GM11168 (cell line): ENCODE data around the gene PCDH15.

Experiments used
- in situ Hi-C: fragments of 300-500 bp; cut with MboI; formaldehyde crosslinking; loops from one replicate; pipeline ENCODE4 v1.12.0; 2022; ENCODE audit warnings: low sequenced_read_pairs; ENCODE audit not compliant: unreplicated experiment

The PCDH15 gene

GRCh38 chr10:54710918-54711317 is 90.1 kb downstream of the PCDH15 start:
- in situ Hi-C loops, result no loop called here

GRCh38 chr10:54708591-54708990 is 92.4 kb downstream of the PCDH15 start:
- in situ Hi-C loops, result no loop called here

DNA sequence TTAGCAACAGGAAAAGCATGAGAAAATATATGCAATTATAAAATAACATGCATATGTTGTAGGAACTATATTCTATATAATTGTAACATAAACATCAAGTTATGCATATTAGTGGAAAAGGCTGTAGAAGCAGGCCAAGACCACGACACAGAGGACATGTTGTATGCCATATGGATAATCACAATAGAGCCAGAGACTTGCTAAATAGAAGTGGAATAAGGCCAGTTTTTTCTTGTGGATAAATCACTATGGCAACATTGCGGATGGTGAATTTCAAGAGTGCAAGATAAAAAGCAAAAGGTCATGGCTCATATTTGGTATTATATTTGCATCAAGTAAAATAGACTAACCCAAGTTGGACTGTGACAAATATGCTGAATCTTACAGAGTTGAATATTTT is 93.0 kb downstream of the PCDH15 start:
- in situ Hi-C loops, result no loop called here

DNA sequence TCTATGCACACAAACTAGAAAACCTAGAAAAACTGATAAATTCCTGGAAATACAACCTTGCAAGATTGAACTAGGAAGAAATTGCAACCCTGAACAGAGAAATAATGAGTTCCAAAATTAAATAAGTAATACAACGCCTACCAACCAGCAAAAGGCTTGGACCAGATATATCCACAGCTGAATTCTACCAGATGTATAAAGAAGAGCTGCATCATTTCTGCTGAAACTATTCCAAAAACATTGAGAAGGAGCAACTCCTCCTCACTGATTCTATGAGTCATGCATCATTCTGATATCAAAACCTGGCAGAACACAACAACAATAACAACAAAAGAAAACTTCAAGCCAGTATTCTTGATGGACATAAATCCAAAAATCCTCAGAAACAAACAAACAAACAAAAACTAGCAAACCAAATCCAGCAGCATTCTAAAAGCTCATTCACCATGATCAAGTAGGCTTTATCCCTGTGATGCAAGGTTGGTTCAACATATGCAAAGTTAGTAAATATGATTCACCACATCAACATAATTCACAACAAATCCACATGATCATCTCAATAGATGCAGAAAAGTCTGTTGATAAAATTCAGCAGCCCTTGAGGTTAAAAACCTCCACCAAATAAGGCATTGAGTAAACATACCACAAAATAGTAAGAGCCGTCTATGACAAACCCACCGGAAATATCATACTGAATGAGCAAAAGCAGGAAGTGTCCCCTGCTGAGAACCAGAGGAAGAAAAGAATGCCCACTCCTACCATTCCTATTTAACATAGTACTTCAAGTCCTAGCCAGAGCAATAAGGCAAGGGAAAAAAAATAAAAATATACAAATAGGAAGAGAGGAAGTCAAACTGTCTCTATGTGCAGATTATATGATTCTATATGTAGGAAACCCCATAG is 98.2 kb downstream of the PCDH15 start:
- in situ Hi-C loops, result no loop called here

GRCh38 chr10:54691331-54691730 is 109.7 kb downstream of the PCDH15 start:
- in situ Hi-C loops, result no loop called here

GRCh38 chr10:54682554-54682953 is 118.5 kb downstream of the PCDH15 start:
- in situ Hi-C loops, result no loop called here

DNA sequence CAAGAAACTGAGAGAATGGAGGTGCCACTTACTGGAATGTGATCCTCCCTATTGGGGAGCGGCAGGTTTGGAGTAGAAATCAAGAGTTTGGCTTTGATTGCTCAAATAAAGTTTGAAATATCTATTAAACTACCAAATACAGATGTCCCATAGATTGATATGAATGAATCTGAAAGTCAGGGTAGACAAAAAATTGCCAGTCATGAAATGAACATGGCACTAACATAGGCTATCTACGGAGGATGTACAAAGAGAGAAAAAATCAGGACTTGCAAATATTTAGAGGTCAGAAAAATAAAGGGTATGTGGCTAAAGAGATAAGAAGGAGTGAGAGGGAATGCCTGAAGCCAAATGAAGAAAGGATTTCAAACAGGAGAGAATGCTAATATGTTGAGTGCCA is 119.9 kb downstream of the PCDH15 start:
- in situ Hi-C loops, result no loop called here

DNA sequence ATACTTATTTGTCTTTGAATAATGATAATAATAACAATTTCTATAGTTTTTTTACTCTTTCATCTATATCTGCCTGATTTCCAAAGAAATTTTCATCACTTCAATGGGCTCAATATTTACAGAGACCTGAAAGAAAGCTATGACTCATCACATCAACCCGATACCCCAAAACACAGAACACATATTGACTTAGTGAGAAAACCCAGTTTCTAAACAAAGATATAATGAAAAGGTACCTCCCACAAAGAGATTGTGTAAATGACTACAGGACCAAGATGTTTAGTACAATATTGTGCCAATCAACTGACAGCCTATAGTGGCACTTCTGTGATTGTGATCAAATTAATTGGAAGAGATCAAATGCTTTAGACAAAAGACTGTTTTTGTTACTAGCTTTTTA is 133.9 kb downstream of the PCDH15 start:
- in situ Hi-C loops, result no loop called here

DNA sequence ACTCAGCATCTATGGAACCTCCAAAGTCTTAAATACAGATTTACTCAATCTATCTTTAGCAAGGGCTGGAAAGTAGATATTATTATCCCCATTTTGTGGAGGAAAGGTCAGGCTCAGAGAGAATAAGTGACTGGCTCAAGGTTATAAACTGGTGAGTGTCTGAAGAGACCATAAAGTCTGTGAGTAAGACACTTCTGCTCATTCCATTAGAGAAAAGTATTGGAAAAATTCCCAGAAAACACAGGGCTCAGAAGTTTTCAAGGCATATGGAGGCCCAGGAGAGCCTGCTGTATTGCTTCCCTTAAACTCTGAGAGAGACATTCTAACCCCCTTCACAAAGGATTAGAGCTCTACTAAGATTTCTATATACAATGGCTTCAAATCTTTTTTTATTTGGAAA is 134.8 kb downstream of the PCDH15 start:
- in situ Hi-C loops, result no loop called here

- in situ Hi-C loops, result no loop called here
Observed at GRCh38 chr10:54665095-54665494, 135.9 kb downstream of the PCDH15 start.

- in situ Hi-C loops, result no loop called here
Observed at GRCh38 chr10:54660397-54660796, 140.6 kb downstream of the PCDH15 start.

- in situ Hi-C loops, result no loop called here
Observed at GRCh38 chr10:54656643-54657042, 144.4 kb downstream of the PCDH15 start.

GRCh38 chr10:54653518-54653917 is 147.5 kb downstream of the PCDH15 start:
- in situ Hi-C loops, result no loop called here

DNA sequence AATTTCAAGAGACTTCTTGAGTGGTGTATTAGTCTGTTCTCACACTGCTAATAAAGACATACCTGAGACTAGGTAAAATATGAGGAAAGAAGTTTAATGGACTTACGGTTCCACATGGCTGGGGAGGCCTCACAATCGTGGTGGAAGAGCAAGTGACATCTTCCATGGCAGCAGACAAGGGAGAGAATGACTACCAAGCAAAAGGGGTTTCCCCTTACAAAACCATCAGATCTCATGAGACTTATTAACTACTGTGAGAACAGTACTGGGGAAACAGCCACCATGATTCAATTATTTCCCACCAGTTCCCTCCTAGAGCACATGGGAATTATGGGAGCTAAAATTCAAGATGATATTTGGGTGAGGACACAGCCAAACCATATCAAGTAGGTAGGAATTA is 150.5 kb downstream of the PCDH15 start:
- in situ Hi-C loops, result no loop called here

DNA sequence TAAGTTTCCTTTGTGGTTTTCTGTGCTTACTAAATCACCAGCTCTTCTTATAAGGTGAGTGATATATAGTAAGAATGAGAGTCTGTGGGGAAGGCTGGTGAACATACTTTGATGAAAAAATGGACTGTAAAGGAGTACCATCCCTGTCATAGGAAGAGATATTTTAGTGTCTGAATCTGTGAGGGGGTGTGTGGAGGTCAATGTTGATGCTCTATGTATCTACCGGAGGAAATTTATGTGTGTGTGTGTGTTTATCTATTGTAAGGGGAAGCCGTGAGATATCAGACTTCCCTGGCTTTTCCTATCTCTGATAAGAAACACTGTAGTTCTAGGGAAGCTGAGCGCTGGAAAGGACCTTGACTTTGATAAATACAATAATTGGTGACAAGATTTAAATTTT is 179.0 kb downstream of the PCDH15 start:
- in situ Hi-C loops, result no loop called here

- in situ Hi-C loops, result no loop called here
Observed at GRCh38 chr10:54620352-54620751, 180.7 kb downstream of the PCDH15 start.

GRCh38 chr10:54614072-54614471 is 187.0 kb downstream of the PCDH15 start:
- in situ Hi-C loops, result no loop called here

DNA sequence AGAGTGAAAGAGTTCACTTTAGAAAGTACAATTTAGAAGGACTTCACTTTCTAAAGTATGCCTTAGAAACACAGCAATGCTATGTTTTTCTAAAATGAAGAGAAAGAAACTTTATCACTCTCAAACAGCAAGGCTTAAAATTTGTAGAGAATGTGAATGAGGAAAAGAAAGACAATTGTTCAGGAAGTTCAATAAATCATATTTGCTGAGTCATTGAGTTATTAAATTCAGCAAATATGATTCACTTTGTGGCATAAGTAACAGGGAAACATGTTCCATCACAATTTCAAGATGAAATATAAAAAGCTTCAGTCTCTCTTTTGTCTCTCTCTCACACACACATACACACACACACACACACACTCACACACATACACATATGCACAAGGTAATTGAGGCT is 187.9 kb downstream of the PCDH15 start:
- in situ Hi-C loops, result no loop called here

- in situ Hi-C loops, result no loop called here
Observed at GRCh38 chr10:54609423-54609822, 191.6 kb downstream of the PCDH15 start.

DNA sequence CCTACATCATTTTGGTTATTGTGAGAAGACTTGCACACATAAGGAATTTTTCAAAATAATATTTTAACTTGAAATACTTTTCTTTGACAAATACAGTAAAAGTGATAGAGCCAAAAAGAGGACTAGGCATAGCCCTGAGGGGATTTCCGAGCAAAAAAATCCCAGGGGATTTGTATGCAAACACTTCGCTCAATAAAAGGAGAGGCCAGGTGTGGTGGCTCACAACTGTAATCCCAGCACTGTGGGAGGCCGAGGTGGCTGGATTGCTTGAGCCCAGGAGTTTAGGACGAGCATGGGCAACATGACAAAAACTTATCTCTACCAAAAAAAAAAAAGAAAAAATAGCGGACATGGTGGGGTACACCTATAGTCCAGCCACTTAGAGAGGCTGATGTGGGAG is 193.0 kb downstream of the PCDH15 start:
- in situ Hi-C loops, result no loop called here

GRCh38 chr10:54594289-54594688 is 206.7 kb downstream of the PCDH15 start:
- in situ Hi-C loops, result no loop called here

DNA sequence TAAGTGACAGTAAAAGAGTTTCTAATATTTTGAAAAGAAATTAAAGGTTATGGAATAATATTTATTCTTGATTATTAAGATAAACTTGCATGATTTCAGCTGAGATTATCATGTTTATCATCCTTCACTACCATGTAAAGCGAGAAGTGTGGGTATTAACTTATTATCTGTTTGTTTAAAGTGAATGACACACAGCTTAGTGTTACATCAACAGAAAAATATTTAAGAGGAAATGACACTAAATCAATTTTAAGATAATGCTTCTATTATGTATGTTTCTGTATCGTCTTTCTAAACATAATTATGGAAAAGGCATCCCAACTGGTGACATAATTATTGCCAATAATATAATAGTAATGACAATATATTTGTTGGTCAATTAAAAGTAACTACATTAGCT is 213.1 kb downstream of the PCDH15 start:
- in situ Hi-C loops, result no loop called here
